ENCODE measurements around the gene THADA.

- no peak for TF ChIP-seq ZNF274 (IDR thresholded peaks at IDR 0.05; ENCODE audit: low read depth, low read length)
- TF ChIP-seq YY1 (IDR thresholded peaks at IDR 0.05; ENCODE audit: insufficient read depth, insufficient read length) = no peak
These were observed 206.0 kb downstream of the THADA start for GRCh38 chr2:43389581-43390466.

All from NT2/D1 (cell line).